ENCODE data around the gene PDCD1LG2. TPM values are rescaled to one million over a fixed set of nuclear protein-coding genes. Genes with fewer than 3 reads are reported as not detected.
A peak's percentile ranks its signal among the peaks of the same experiment; 100 is the strongest.
"Not testable (repeated sequence)": the region's sequence is repeated elsewhere in the genome, so short reads cannot be mapped to it uniquely, and the experiment has no call there.

PDCD1LG2 gene
- total RNA-seq, 4 donors from 2014 or later: 0.44 to 3.1 (median 1.9) TPM

DNA sequence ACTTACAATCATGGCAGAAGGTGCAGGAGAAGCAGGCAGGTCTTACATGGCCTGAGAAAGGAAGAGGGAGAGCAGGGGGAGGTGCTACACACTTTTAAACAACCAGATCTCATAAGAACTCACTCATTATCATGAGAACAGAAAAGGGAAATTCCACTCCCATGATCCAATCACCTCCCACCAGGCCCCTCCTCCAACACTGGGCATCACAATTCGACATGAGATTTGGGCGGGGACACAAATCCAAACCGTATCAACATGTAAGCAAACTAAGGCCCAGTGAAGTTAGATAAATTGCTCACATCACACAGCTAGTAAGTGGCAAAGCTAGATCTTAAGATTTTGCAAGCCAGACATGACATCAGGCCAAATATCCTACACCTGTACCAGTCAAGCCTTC, 70.3 kb downstream of the PDCD1LG2 start:
- no peak overlapping the region for H3K27ac ChIP-seq
- TF ChIP-seq EP300 (IDR thresholded peaks at IDR 0.05) (no peak), POLR2A (IDR thresholded peaks at IDR 0.05) (no peak), CTCF (IDR thresholded peaks at IDR 0.05) (no peak)
- H3K4me3 ChIP-seq: no peak overlapping the region
- no peaks in the 10 kb centered on the region for H3K36me3 ChIP-seq
- H3K9me3 ChIP-seq: no peaks in the 10 kb centered on the region
- WGBS, 2 donors: 82 to 91% methylated on average over 3 of the region's 3 CpGs
- no peak for DNase-seq (ENCODE audit: low spot score in 2 of 2)
- no peaks in the 10 kb centered on the region for H3K27me3 ChIP-seq
- H3K4me1 ChIP-seq: peaks cover 0 to 25% (median 4%) of the 10 kb centered on the region in 4 donors

- H3K27ac ChIP-seq; H3K9me3 ChIP-seq; H3K36me3 ChIP-seq; H3K27me3 ChIP-seq; DNase-seq (ENCODE audit: low spot score in 2 of 2); H3K4me3 ChIP-seq: not testable (repeated sequence)
- H3K4me1 ChIP-seq: peaks cover 0 to 25% (median 4%) of the 10 kb centered on the region in 4 donors
- 99 to 100% methylated on average over 2 of the region's 2 CpGs for WGBS, 2 donors
Observed at GRCh38 chr9:5581706-5582105, 71.4 kb downstream of the PDCD1LG2 start.

- peaks cover 0 to 21% (median 4%) of the 10 kb centered on the region in 4 donors for H3K4me1 ChIP-seq
- H3K27ac ChIP-seq: peak overlapping the region in 2 of 4 donors; percentile 36 to 46
- DNase-seq (ENCODE audit: low spot score in 2 of 2): peak in 1 of 2 donors; percentile 46
- TF ChIP-seq POLR2A (IDR thresholded peaks at IDR 0.05) (no peak), EP300 (IDR thresholded peaks at IDR 0.05) (peak; percentile 17 to 43), CTCF (IDR thresholded peaks at IDR 0.05) (no peak)
- H3K9me3 ChIP-seq: no peaks in the 10 kb centered on the region
- 3 to 13% methylated on average over 2 of the region's 2 CpGs for WGBS, 2 donors
- H3K27me3 ChIP-seq: no peaks in the 10 kb centered on the region
- no peak overlapping the region for H3K4me3 ChIP-seq
- H3K36me3 ChIP-seq: no peaks in the 10 kb centered on the region
Observed at GRCh38 chr9:5582835-5583195, 72.5 kb downstream of the PDCD1LG2 start.

- Histone ChIP-seq H3K36me3 (no peaks in the 10 kb centered on the region), H3K27ac (no peak overlapping the region), H3K27me3 (no peaks in the 10 kb centered on the region), H3K9me3 (no peaks in the 10 kb centered on the region), H3K4me1 (peaks cover 0 to 18% (median 4%) of the 10 kb centered on the region in 4 donors), H3K4me3 (no peak overlapping the region)
- DNase-seq (ENCODE audit: low spot score in 2 of 2): no peak
- TF ChIP-seq EP300 (IDR thresholded peaks at IDR 0.05) (no peak), POLR2A (IDR thresholded peaks at IDR 0.05) (no peak), CTCF (IDR thresholded peaks at IDR 0.05) (no peak)
Observed at GRCh38 chr9:5586391-5586802, 76.1 kb downstream of the PDCD1LG2 start.

DNA sequence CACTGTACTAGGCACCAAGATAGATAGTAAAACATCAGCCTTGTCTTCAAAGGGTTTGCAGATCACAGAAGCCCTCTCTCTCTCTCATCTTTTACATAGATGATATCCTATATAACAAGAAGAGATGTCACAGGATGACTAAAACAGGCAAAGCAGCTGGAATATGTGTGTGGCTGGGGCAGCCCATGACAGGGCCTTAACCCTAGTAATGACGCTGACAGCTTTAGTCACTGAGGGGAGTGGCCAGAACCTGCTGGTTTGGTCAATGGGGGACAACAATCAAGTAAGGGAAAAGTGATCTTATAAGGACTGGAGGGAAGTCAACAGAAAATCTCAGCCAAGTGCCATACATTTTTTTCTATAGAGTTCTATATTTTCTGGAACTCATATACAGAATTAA, 76.7 kb downstream of the PDCD1LG2 start:
- no peak for TF ChIP-seq CTCF (IDR thresholded peaks at IDR 0.05)
- TF ChIP-seq POLR2A (IDR thresholded peaks at IDR 0.05): no peak
- TF ChIP-seq EP300 (IDR thresholded peaks at IDR 0.05): no peak
- H3K4me3 ChIP-seq: no peak overlapping the region
- H3K27ac ChIP-seq: no peak overlapping the region
- DNase-seq (ENCODE audit: low spot score in 2 of 2): no peak
- H3K9me3 ChIP-seq: no peaks in the 10 kb centered on the region
- H3K27me3 ChIP-seq: no peaks in the 10 kb centered on the region
- peaks cover 0 to 18% (median 4%) of the 10 kb centered on the region in 4 donors for H3K4me1 ChIP-seq
- H3K36me3 ChIP-seq: no peaks in the 10 kb centered on the region
- 67 to 77% methylated on average over 1 of the region's 1 CpG for WGBS, 2 donors

DNA sequence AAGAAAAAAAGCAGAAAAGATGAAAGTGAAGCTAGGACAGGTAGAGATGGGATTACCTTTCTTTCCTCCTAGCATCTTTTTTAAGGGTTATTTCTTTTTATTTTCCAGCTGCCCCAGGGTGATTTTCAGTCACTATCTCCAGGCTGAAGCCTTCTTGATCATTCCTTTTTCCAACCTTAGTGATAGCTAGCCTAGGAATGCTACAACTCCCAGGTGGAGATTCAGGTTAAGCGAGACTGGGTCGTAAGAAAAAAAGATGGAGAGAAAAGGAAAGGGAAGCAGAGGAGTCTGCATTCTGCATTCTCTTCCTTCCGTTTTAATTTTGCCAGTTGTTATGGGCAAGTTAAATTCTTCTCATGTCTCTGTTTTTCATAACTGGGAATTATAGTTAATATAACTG, 81.9 kb downstream of the PDCD1LG2 start:
- 86 to 89% methylated on average over 3 of the region's 3 CpGs for WGBS, 2 donors
- TF ChIP-seq EP300 (IDR thresholded peaks at IDR 0.05) (no peak), CTCF (IDR thresholded peaks at IDR 0.05) (no peak), POLR2A (IDR thresholded peaks at IDR 0.05) (no peak)
- H3K36me3 ChIP-seq: no peaks in the 10 kb centered on the region
- no peaks in the 10 kb centered on the region for H3K27me3 ChIP-seq
- H3K4me3 ChIP-seq: no peak overlapping the region
- no peak overlapping the region for H3K27ac ChIP-seq
- DNase-seq (ENCODE audit: low spot score in 2 of 2): no peak
- no peaks in the 10 kb centered on the region for H3K9me3 ChIP-seq
- peaks cover 0 to 20% (median 0%) of the 10 kb centered on the region in 4 donors for H3K4me1 ChIP-seq
